ENCODE data around the gene KRT85. TPM values are rescaled to one million over a fixed set of nuclear protein-coding genes. Genes with fewer than 3 reads are reported as not detected.

KRT85 gene
- total RNA-seq, 2 experiments from 2014 or later: not detected

DNA sequence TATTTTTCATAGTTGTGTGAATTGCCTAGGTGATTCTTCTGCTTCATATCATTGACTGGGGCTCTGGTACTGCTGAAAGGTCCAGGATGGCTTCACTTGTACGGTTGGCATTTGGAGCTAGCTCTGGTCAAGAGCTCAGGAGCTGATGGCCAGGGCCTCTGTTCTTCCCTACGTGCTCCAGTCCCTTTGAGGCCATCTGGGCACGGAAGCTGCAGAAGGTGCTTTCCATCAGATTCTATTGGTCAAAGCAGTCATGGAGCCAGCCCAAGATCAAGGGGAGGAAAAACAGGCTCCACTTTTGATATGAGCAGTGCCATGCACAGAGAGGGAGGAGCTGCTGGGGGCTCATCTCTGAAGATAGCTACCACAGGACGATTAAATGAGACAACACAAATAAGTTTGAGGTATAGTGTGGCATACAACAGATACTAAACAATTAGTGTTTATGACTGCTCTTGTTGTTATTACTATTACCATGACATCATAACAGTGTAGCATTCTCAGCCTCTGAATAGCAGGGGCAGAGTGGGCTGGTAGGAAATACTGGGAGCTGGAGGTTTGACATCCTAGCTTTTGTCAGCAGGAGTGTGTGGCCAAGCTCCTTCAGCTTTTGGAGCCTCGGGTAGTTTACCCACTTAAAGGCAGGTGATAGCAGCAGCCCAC, 56.5 kb downstream of the KRT85 start:
- no peak overlapping the region for H3K27ac Mint-ChIP-seq
- TF ChIP-seq, protein P1, sequence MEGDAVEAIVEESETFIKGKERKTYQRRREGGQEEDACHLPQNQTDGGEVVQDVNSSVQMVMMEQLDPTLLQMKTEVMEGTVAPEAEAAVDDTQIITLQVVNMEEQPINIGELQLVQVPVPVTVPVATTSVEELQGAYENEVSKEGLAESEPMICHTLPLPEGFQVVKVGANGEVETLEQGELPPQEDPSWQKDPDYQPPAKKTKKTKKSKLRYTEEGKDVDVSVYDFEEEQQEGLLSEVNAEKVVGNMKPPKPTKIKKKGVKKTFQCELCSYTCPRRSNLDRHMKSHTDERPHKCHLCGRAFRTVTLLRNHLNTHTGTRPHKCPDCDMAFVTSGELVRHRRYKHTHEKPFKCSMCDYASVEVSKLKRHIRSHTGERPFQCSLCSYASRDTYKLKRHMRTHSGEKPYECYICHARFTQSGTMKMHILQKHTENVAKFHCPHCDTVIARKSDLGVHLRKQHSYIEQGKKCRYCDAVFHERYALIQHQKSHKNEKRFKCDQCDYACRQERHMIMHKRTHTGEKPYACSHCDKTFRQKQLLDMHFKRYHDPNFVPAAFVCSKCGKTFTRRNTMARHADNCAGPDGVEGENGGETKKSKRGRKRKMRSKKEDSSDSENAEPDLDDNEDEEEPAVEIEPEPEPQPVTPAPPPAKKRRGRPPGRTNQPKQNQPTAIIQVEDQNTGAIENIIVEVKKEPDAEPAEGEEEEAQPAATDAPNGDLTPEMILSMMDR (IDR thresholded peaks at IDR 0.05): no peak
- H3K4me1 Mint-ChIP-seq (ENCODE audit: low read depth): no peaks in the 10 kb centered on the region
- ATAC-seq (ENCODE audit: poor library complexity): no peak
- ChIA-PET CTCF (no interaction called here), POLR2A (interaction anchor here (1.1 kb wide), 1 partner anchor 43 kb away, joined by 3 read pairs; no protein-coding TSS in a partner anchor)
- intact Hi-C loops (cut with DNase I, micrococcal nuclease): no loop called here
- DNase-seq: peak in 1 of 14 experiments; percentile 0
- H3K4me1 ChIP-seq (ENCODE audit: insufficient read depth, low read length): peaks cover 7% of the 10 kb centered on the region
- no peak overlapping the region for H3K4me3 ChIP-seq (ENCODE audit: low read length)
- H3K36me3 Mint-ChIP-seq (ENCODE audit: low read depth): no peaks in the 10 kb centered on the region
- no peak overlapping the region for H3K27ac ChIP-seq (ENCODE audit: low read depth in 1 of 2, low read length in 2 of 2)
- peaks cover 41 to 61% of the 10 kb centered on the region in 2 experiments for H3K27me3 ChIP-seq (ENCODE audit: control insufficient read depth in 1 of 2, insufficient read depth in 2 of 2, low read length in 2 of 2)
- peaks cover 86% of the 10 kb centered on the region for H3K27me3 Mint-ChIP-seq
- H3K36me3 ChIP-seq (ENCODE audit: insufficient read depth, low read length): no peaks in the 10 kb centered on the region
- no peaks in the 10 kb centered on the region for H3K9me3 ChIP-seq (ENCODE audit: control insufficient read depth in 1 of 2, insufficient read depth in 1 of 2, low read length in 2 of 2)
- H3K4me3 Mint-ChIP-seq: no peak overlapping the region
- no peaks in the 10 kb centered on the region for H3K9me3 Mint-ChIP-seq

Other genes starting within 250 kb of the KRT85 start
- gene KRT80, start 175.5 kb downstream of the KRT85 start, total RNA-seq: not detected
- not detected for gene KRT7, start 134.2 kb downstream of the KRT85 start, total RNA-seq
- gene KRT86, start 92.8 kb downstream of the KRT85 start, total RNA-seq: not detected
- gene KRT81, start 75.9 kb downstream of the KRT85 start, total RNA-seq: not detected
- not detected for gene KRT83, start 46.1 kb downstream of the KRT85 start, total RNA-seq
- gene KRT84, start 18.2 kb upstream of the KRT85 start, total RNA-seq: not detected
- gene KRT82, start 38.9 kb upstream of the KRT85 start, total RNA-seq: not detected
- gene KRT75, start 66.9 kb upstream of the KRT85 start, total RNA-seq: not detected
- gene KRT6B, start 84.7 kb upstream of the KRT85 start, total RNA-seq: not detected
- gene KRT6C, start 106.3 kb upstream of the KRT85 start, total RNA-seq: not detected
- gene KRT6A, start 125.8 kb upstream of the KRT85 start, total RNA-seq: not detected
- gene KRT5, start 152.9 kb upstream of the KRT85 start, total RNA-seq: under 1 TPM; 0.60 to 0.81 TPM
- not detected for gene KRT71, start 185.7 kb upstream of the KRT85 start, total RNA-seq
- under 1 TPM; 0.30 to 0.34 TPM for gene KRT74, start 206.4 kb upstream of the KRT85 start, total RNA-seq
- gene KRT72, start 234.0 kb upstream of the KRT85 start, total RNA-seq: 10 to 100 TPM; 82.2 to 83.4 TPM